ENCODE measurements around the gene NEDD9.

DNA sequence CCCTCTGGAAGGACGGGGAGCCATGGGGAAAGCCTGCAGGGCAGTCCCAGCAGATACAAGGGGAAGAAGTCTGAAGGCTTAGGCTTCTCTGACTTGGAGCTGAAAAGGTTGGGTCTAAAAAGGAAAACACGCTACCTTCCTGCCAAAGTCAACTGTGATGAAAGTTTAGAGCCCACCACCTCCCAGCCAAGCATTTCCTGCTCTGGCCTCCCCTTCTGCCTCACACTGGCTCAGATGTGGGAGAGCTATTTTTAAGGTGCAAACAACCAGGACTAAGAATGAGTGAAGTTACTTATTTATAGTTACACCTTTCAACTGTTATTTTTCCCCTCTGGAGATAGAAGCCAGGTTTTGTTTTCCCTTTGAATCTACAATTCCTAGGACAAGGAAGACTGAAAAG lies 21.2 kb downstream of the NEDD9 start:
- TF ChIP-seq, protein P1, sequence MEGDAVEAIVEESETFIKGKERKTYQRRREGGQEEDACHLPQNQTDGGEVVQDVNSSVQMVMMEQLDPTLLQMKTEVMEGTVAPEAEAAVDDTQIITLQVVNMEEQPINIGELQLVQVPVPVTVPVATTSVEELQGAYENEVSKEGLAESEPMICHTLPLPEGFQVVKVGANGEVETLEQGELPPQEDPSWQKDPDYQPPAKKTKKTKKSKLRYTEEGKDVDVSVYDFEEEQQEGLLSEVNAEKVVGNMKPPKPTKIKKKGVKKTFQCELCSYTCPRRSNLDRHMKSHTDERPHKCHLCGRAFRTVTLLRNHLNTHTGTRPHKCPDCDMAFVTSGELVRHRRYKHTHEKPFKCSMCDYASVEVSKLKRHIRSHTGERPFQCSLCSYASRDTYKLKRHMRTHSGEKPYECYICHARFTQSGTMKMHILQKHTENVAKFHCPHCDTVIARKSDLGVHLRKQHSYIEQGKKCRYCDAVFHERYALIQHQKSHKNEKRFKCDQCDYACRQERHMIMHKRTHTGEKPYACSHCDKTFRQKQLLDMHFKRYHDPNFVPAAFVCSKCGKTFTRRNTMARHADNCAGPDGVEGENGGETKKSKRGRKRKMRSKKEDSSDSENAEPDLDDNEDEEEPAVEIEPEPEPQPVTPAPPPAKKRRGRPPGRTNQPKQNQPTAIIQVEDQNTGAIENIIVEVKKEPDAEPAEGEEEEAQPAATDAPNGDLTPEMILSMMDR (IDR thresholded peaks at IDR 0.05): no peak
- TF ChIP-seq ZFX (IDR thresholded peaks at IDR 0.05; ENCODE audit: borderline replicate concordance): no peak
